K562 (cell line): ENCODE data around the gene OR10D3. TPM values are rescaled to one million over a fixed set of nuclear protein-coding genes. Genes with fewer than 3 reads are reported as not detected.

Experiments used
- BMI1 ChIP-seq: fragments of 150-350 bp; IDR thresholded peaks from 2 replicates; pipeline ENCODE4 v1.6.1; 2014; ENCODE audit warnings: low read length
- CBX5 ChIP-seq: IDR thresholded peaks from 2 replicates; pipeline ENCODE4 v1.6.1; 2014; ENCODE audit warnings: low read depth, borderline replicate concordance
- CCNT2 ChIP-seq: IDR thresholded peaks from 2 replicates; pipeline ENCODE4 v1.6.1; 2011; ENCODE audit warnings: borderline replicate concordance, low read depth, mild to moderate bottlenecking, moderate library complexity, mixed read lengths, low read length; ENCODE audit not compliant: insufficient read length; ENCODE audit errors: extremely low read depth
- GTF2A2 ChIP-seq: IDR thresholded peaks from 2 replicates; pipeline ENCODE4 v1.6.1; 2016; ENCODE audit warnings: mild to moderate bottlenecking, missing genetic modification characterization, missing compliant biosample characterization
- KAT2B ChIP-seq: IDR thresholded peaks from one replicate; pipeline ENCODE4 v1.6.1; 2012; ENCODE audit warnings: low read depth, mild to moderate bottlenecking, control low read depth, inconsistent platforms, low read length, moderate library complexity
- MYC ChIP-seq, 2 experiments: fragments of 250-450 bp in 1 of 2; sonication (Bioruptor Pico) in 1 of 2; IDR thresholded peaks; 2 replicates each; pipeline versions ENCODE4 v1.5.1 to v1.6.1; 2012 to 2021; ENCODE audit warnings: low read depth in 2 of 2, borderline replicate concordance in 1 of 2, improper control_type of control experiment in 1 of 2, low read length in 1 of 2, mild to moderate bottlenecking in 1 of 2, moderate library complexity in 1 of 2
- NFIX ChIP-seq: fragments of 250-450 bp; sonication (Bioruptor Pico); IDR thresholded peaks from 2 replicates; pipeline ENCODE4 v1.4.0; 2020; ENCODE audit warnings: low read depth, mild to moderate bottlenecking, moderate library complexity
- NFRKB ChIP-seq: fragments of 450-650 bp; IDR thresholded peaks from 2 replicates; pipeline ENCODE4 v1.6.1; 2016; ENCODE audit warnings: low read depth
- PPARD ChIP-seq: fragments of 250-450 bp; sonication (Bioruptor Pico); IDR thresholded peaks from 2 replicates; pipeline ENCODE4 v1.8.0; 2022; ENCODE audit warnings: inconsistent platforms, mild to moderate bottlenecking, moderate library complexity
- RAD51 ChIP-seq: fragments of 450-650 bp; IDR thresholded peaks from 2 replicates; pipeline ENCODE4 v1.7.1; 2016; ENCODE audit warnings: low read depth, mild to moderate bottlenecking, borderline replicate concordance
- RBBP5 ChIP-seq: fragments of 200-600 bp; sonication (generic); IDR thresholded peaks from 2 replicates; pipeline ENCODE4 v1.6.1; 2012; ENCODE audit warnings: borderline replicate concordance, mild to moderate bottlenecking, low read length, control low read depth, inconsistent platforms; ENCODE audit not compliant: insufficient read depth, poor library complexity, severe bottlenecking
- SMAD2 ChIP-seq: fragments of 150-350 bp; IDR thresholded peaks from 2 replicates; pipeline ENCODE4 v1.6.1; 2014; ENCODE audit warnings: low read depth, mild to moderate bottlenecking, low read length
- STAT5A ChIP-seq: IDR thresholded peaks from 2 replicates; pipeline ENCODE4 v1.6.1; 2012; ENCODE audit warnings: low read length, inconsistent platforms, borderline replicate concordance
- ZBTB7A ChIP-seq: IDR thresholded peaks from 2 replicates; pipeline ENCODE4 v1.6.1; 2011; ENCODE audit warnings: low read depth, mild to moderate bottlenecking, low read length, moderate library complexity, borderline replicate concordance; ENCODE audit not compliant: control insufficient read depth
- ZNF778 ChIP-seq: fragments of 450-650 bp; formaldehyde crosslinking; IDR thresholded peaks from 2 replicates; pipeline ENCODE4 v1.4.0; 2020; ENCODE audit warnings: mild to moderate bottlenecking, moderate library complexity
- polyA plus RNA-seq, 8 experiments: library from polyadenylated mRNA; depleted of rRNA in 4 of 8; stranded (reverse) in 5 of 8; unstranded in 3 of 8; fragments of >200 nt; fragmentation: Nextera tagmentation in 2 of 8; fragmentation: Illumina TruSeq in 1 of 8; extraction: Ambion mirVana in 2 of 8; extraction: Trizol in 1 of 8; gene quantifications; 2 replicates each; pipeline versions ENCODE4 v1.2.1 to v1.2.3, GENCODE V29; 2011 to 2014; ENCODE audit warnings: inconsistent platforms in 1 of 8, missing spikeins in 1 of 8
- total RNA-seq, 7 experiments: library from RNA; depleted of rRNA in 6 of 7; stranded (reverse); fragments of >200 nt in 6 of 7; fragmentation: Illumina TruSeq in 2 of 7; extraction: Trizol in 2 of 7; gene quantifications; 2 replicates each; pipeline versions ENCODE4 v1.2.1 to v1.2.3, GENCODE V29; 2011 to 2021; ENCODE audit warnings: low replicate concordance in 1 of 7
- TF ChIP-seq, protein P1 (sequence below): fragments of 450-650 bp; IDR thresholded peaks from 2 replicates; pipeline ENCODE4 v1.6.1; 2014; ENCODE audit warnings: low read depth, mild to moderate bottlenecking, moderate library complexity, borderline replicate concordance
- TF ChIP-seq, protein P2 (sequence below): fragments of 250-450 bp; sonication (Bioruptor Pico); IDR thresholded peaks from 2 replicates; pipeline ENCODE4 v1.9.0; 2021; ENCODE audit warnings: mild to moderate bottlenecking
- TF ChIP-seq, protein P3 (sequence below): fragments of 250-450 bp; sonication (Bioruptor Pico); IDR thresholded peaks from 2 replicates; pipeline ENCODE4 v1.4.0; 2020
- TF ChIP-seq, protein P4 (sequence below): IDR thresholded peaks from 2 replicates; pipeline ENCODE4 v1.6.1; 2011; ENCODE audit not compliant: insufficient read length; ENCODE audit errors: extremely low read depth

OR10D3 gene
- total and polyA plus RNA-seq, 9 of the 15 experiments (the other 6 are each of a cell fraction or from before 2014, with no cell fraction given): 0.07 to 2.9 (median 0.80) TPM; not detected in 1

DNA sequence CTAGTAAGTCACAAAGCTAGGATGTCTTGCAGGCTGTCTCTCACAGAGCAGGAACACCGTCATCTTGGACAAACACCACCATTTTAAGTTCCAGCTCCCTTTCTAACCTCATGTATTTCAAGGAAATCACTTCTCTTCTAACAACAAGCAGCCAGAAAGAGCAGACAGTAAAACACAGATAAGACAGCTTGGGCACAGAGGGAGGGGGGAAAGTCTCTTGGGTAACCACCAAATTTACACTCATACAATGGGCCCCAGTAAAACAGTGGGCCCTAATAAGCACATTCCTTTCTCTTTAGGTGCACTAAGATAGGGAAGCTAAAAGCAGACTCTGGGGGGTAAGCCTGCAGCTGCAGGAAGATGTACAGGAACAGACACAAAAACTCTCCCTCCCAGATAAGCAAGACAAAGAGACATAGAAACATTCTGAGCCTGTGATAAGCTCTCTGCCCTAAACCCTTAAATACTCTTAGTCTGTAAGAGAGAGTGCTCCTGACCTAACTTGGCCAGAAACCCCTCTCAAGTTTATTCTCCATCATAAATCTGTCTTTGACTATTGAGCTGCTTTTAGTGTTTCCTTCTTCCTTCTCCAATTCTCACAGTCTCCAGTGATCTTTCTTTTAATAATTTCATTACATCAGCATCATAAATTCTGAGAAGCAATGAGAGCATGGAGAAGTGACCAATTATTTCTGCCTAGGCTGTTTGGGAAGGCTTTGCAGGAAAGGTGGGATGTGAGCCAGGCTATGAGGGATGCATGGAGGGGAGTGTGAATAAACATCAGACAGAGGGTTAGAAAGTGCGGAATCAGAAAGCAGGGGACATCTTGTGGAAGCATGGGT, 7.4 kb downstream of the OR10D3 start (continued):
- TF ChIP-seq, protein P1, sequence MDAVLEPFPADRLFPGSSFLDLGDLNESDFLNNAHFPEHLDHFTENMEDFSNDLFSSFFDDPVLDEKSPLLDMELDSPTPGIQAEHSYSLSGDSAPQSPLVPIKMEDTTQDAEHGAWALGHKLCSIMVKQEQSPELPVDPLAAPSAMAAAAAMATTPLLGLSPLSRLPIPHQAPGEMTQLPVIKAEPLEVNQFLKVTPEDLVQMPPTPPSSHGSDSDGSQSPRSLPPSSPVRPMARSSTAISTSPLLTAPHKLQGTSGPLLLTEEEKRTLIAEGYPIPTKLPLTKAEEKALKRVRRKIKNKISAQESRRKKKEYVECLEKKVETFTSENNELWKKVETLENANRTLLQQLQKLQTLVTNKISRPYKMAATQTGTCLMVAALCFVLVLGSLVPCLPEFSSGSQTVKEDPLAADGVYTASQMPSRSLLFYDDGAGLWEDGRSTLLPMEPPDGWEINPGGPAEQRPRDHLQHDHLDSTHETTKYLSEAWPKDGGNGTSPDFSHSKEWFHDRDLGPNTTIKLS: no peak
- TF ChIP-seq NFIX (no peak), CCNT2 (no peak), PPARD (CRISPR knock-in tag) (no peak), STAT5A (0 out of 2 replicates have a peak, but pooled peaks have one; percentile 26), ZNF778 (CRISPR knock-in tag) (no peak), RAD51 (no peak), GTF2A2 (no peak), KAT2B (no peak), ZBTB7A (no peak), MYC (IDR thresholded peaks at IDR 0.05; ENCODE audit: low read depth, low read length) (peak; percentile 33; the same call in 1 of the 2 replicates), MYC (CRISPR knock-in tag; IDR thresholded peaks at IDR 0.05; ENCODE audit: borderline replicate concordance, low read depth) (no peak), SMAD2 (no peak), CBX5 (no peak), NFRKB (no peak), RBBP5 (no peak), BMI1 (no peak)
- TF ChIP-seq, protein P2, sequence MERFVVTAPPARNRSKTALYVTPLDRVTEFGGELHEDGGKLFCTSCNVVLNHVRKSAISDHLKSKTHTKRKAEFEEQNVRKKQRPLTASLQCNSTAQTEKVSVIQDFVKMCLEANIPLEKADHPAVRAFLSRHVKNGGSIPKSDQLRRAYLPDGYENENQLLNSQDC (CRISPR knock-in tag): no peak
- TF ChIP-seq, protein P3, sequence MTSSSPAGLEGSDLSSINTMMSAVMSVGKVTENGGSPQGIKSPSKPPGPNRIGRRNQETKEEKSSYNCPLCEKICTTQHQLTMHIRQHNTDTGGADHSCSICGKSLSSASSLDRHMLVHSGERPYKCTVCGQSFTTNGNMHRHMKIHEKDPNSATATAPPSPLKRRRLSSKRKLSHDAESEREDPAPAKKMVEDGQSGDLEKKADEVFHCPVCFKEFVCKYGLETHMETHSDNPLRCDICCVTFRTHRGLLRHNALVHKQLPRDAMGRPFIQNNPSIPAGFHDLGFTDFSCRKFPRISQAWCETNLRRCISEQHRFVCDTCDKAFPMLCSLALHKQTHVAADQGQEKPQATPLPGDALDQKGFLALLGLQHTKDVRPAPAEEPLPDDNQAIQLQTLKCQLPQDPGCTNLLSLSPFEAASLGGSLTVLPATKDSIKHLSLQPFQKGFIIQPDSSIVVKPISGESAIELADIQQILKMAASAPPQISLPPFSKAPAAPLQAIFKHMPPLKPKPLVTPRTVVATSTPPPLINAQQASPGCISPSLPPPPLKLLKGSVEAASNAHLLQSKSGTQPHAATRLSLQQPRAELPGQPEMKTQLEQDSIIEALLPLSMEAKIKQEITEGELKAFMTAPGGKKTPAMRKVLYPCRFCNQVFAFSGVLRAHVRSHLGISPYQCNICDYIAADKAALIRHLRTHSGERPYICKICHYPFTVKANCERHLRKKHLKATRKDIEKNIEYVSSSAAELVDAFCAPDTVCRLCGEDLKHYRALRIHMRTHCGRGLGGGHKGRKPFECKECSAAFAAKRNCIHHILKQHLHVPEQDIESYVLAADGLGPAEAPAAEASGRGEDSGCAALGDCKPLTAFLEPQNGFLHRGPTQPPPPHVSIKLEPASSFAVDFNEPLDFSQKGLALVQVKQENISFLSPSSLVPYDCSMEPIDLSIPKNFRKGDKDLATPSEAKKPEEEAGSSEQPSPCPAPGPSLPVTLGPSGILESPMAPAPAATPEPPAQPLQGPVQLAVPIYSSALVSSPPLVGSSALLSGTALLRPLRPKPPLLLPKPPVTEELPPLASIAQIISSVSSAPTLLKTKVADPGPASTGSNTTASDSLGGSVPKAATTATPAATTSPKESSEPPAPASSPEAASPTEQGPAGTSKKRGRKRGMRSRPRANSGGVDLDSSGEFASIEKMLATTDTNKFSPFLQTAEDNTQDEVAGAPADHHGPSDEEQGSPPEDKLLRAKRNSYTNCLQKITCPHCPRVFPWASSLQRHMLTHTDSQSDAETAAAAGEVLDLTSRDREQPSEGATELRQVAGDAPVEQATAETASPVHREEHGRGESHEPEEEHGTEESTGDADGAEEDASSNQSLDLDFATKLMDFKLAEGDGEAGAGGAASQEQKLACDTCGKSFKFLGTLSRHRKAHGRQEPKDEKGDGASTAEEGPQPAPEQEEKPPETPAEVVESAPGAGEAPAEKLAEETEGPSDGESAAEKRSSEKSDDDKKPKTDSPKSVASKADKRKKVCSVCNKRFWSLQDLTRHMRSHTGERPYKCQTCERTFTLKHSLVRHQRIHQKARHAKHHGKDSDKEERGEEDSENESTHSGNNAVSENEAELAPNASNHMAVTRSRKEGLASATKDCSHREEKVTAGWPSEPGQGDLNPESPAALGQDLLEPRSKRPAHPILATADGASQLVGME: no peak
- TF ChIP-seq, protein P4, sequence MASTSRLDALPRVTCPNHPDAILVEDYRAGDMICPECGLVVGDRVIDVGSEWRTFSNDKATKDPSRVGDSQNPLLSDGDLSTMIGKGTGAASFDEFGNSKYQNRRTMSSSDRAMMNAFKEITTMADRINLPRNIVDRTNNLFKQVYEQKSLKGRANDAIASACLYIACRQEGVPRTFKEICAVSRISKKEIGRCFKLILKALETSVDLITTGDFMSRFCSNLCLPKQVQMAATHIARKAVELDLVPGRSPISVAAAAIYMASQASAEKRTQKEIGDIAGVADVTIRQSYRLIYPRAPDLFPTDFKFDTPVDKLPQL: no peak
